A673 (cell line): Measurements from ENCODE around the gene CWC22.

Experiments used
- EZH2 ChIP-seq: fragments of 200-600 bp; sonication (generic); IDR thresholded peaks from 2 replicates; pipeline ENCODE4 v1.6.1; 2017; ENCODE audit warnings: borderline replicate concordance, low read depth, mild to moderate bottlenecking, mixed read lengths, antibody characterized with exemption, low read length; ENCODE audit not compliant: poor library complexity, severe bottlenecking
- TF ChIP-seq, protein P1 (sequence below): fragments of 300-800, 200-600 bp; sonication (generic); conservative IDR thresholded peaks from 2 replicates; pipeline ENCODE4 v1.5.1; 2017; ENCODE audit warnings: low read depth, mild to moderate bottlenecking, antibody characterized with exemption, low read length, moderate library complexity, mixed read lengths

DNA sequence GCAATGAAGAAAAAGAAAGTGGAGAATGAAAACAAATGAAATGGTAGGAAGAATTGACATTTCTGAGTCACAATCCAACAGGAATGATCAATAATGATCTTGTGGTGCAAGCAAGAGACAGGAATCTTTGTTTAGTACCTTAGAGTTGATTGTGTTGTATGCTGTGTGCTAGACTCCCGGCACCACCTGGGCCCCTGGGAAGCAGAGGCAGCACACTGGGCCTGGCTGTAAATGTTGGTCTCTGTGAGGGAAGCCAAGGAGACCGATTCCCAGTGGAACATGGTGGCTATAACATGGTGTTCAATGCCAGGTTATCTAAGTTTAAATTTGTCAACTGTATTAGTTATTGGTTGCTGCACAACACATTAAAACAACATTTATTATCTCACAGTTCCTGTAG is 9.8 kb upstream of the CWC22 start:
- TF ChIP-seq, protein P1, sequence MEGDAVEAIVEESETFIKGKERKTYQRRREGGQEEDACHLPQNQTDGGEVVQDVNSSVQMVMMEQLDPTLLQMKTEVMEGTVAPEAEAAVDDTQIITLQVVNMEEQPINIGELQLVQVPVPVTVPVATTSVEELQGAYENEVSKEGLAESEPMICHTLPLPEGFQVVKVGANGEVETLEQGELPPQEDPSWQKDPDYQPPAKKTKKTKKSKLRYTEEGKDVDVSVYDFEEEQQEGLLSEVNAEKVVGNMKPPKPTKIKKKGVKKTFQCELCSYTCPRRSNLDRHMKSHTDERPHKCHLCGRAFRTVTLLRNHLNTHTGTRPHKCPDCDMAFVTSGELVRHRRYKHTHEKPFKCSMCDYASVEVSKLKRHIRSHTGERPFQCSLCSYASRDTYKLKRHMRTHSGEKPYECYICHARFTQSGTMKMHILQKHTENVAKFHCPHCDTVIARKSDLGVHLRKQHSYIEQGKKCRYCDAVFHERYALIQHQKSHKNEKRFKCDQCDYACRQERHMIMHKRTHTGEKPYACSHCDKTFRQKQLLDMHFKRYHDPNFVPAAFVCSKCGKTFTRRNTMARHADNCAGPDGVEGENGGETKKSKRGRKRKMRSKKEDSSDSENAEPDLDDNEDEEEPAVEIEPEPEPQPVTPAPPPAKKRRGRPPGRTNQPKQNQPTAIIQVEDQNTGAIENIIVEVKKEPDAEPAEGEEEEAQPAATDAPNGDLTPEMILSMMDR, result no peak
- TF ChIP-seq EZH2, result no peak
